HepG2 (cell line): ENCODE results near the gene ALK. TPM values are rescaled to one million over a fixed set of nuclear protein-coding genes. Genes with fewer than 3 reads are reported as not detected.

Experiments
- ATAC-seq: fragments of 200-7000 bp; cut with Tn5 transposase; 3 replicates; pipeline ENCODE4 v1.9.1; 2020; ENCODE audit warnings: mild to moderate bottlenecking, moderate library complexity
- BruUV-seq: library from RNA; stranded (reverse); fragments of 400-500 nt; replicated peaks from 2 replicates; lab custom pipeline; 2021; lab: Mats Ljungman, UMichigan
- CTCF ChIA-PET: fragments of 300-600 bp; formaldehyde crosslinking; extraction: SDS; loops from one replicate; lab custom pipeline; 2021; ENCODE audit warnings: low total read pairs, inconsistent platforms, low intra/inter-chr PET ratio; lab: Yijun Ruan, JAX
- POLR2A ChIA-PET: fragments of 350-600 bp; sonication (Branson Sonifier 250); formaldehyde crosslinking; loops from one replicate; lab custom pipeline; 2020; ENCODE audit warnings: antibody characterized with exemption, inconsistent platforms; lab: Yijun Ruan, JAX
- DNase-seq: peaks from one replicate; pipeline ENCODE4 v3.0.0-alpha.2; 2015; ENCODE audit warnings: low spot score
- FAIRE-seq: peaks from 3 replicates; lab custom pipeline; 2011; peaks lifted over from hg19 to GRCh38; lab: Jason Lieb, UNC
- H2AFZ ChIP-seq: one replicate; pipeline ENCODE4 v1.6.1; 2011; ENCODE audit warnings: low read length, inconsistent platforms
- H3K27ac ChIP-seq: fragments of 300-600 bp; 3 replicates; pipeline ENCODE4 v1.8.0; 2011; ENCODE audit warnings: mixed run types, mild to moderate bottlenecking, mixed read lengths, low read length, inconsistent platforms; ENCODE audit not compliant: insufficient read depth; ENCODE audit errors: extremely low read length
- H3K27me3 ChIP-seq, 2 experiments: fragments of 200-600 bp in 1 of 2; 2 replicates in 1 of 2; 3 replicates in 1 of 2; pipeline versions ENCODE4 v1.6.0 to v1.8.0; 2011; ENCODE audit warnings: low read length in 2 of 2, mild to moderate bottlenecking in 2 of 2, moderate library complexity in 2 of 2, inconsistent platforms in 1 of 2; ENCODE audit not compliant: insufficient read depth in 2 of 2, control insufficient read depth in 1 of 2
- H3K36me3 ChIP-seq, 2 experiments: fragments of 200-600 bp in 1 of 2; replicated peaks in 1 of 2; 2 replicates in 1 of 2; 3 replicates in 1 of 2; pipeline versions ENCODE4 v1.5.1 to v1.8.0; 2011; ENCODE audit warnings: low read length in 2 of 2, inconsistent platforms in 1 of 2; ENCODE audit not compliant: insufficient read depth in 2 of 2, control insufficient read depth in 1 of 2
- H3K4me1 ChIP-seq: 2 replicates; pipeline ENCODE4 v1.5.1; 2012; ENCODE audit warnings: low read length, inconsistent platforms; ENCODE audit not compliant: insufficient read depth
- H3K4me2 ChIP-seq: 2 replicates; pipeline ENCODE4 v1.6.0; 2011; ENCODE audit warnings: low read depth, low read length, inconsistent platforms
- H3K4me3 ChIP-seq, 3 experiments: fragments of 200-600 bp in 1 of 3; sonication (generic), shearing (Covaris generic) in 1 of 3; replicated peaks in 1 of 3; 2 replicates each; pipeline ENCODE4 v1.5.1; 2011 to 2016; ENCODE audit warnings: low read length in 3 of 3, inconsistent platforms in 2 of 3, low read depth in 2 of 3, mild to moderate bottlenecking in 2 of 3, control low read depth in 1 of 3, mixed read lengths in 1 of 3; ENCODE audit not compliant: insufficient read depth in 1 of 3
- H3K79me2 ChIP-seq: one replicate; pipeline ENCODE4 v1.6.1; 2011; ENCODE audit warnings: low read length, inconsistent platforms; ENCODE audit not compliant: insufficient read depth
- H3K9ac ChIP-seq: 2 replicates; pipeline ENCODE4 v1.6.0; 2011; ENCODE audit warnings: mild to moderate bottlenecking, low read depth, low read length, inconsistent platforms; ENCODE audit not compliant: insufficient read depth
- H3K9me3 ChIP-seq: 2 replicates; pipeline ENCODE4 v1.5.1; 2012; ENCODE audit warnings: mild to moderate bottlenecking, low read length
- H4K20me1 ChIP-seq: 2 replicates; pipeline ENCODE4 v1.6.0; 2011; ENCODE audit warnings: inconsistent platforms, mild to moderate bottlenecking, low read length, moderate library complexity; ENCODE audit not compliant: insufficient read depth
- BRD4 ChIP-seq: sonication (generic); formaldehyde crosslinking; IDR thresholded peaks from 2 replicates; pipeline ENCODE4 v1.4.0; 2020; ENCODE audit warnings: missing genetic modification reagents
- CBFB ChIP-seq: sonication (generic); formaldehyde crosslinking; IDR thresholded peaks from 2 replicates; pipeline ENCODE4 v1.4.0; 2020; ENCODE audit warnings: missing genetic modification reagents
- DRAP1 ChIP-seq: IDR thresholded peaks from 2 replicates; pipeline ENCODE4 v1.6.1; 2016; ENCODE audit warnings: missing genetic modification reagents, missing compliant biosample characterization
- ELF4 ChIP-seq: sonication (generic); formaldehyde crosslinking; IDR thresholded peaks from 2 replicates; pipeline ENCODE4 v1.5.0; 2020; ENCODE audit warnings: missing genetic modification reagents, mild to moderate bottlenecking, moderate library complexity, borderline replicate concordance
- FOXA1 ChIP-seq, 2 experiments: fragments of 450-650 bp in 1 of 2; sonication (generic) in 1 of 2; formaldehyde crosslinking in 1 of 2; IDR thresholded peaks; 2 replicates each; pipeline versions ENCODE4 v1.4.0 to v1.6.1; 2016 to 2020; ENCODE audit warnings: missing genetic modification reagents in 1 of 2
- KLF13 ChIP-seq: sonication (generic); formaldehyde crosslinking; IDR thresholded peaks from 2 replicates; pipeline ENCODE4 v1.4.0; 2020; ENCODE audit warnings: mild to moderate bottlenecking, missing genetic modification reagents
- LCORL ChIP-seq, 2 experiments: fragments of 450-650 bp in 1 of 2; sonication (generic) in 1 of 2; formaldehyde crosslinking in 1 of 2; IDR thresholded peaks; 2 replicates each; pipeline versions ENCODE4 v1.5.0 to v1.6.1; 2017 to 2020; ENCODE audit warnings: antibody characterized with exemption in 1 of 2, missing genetic modification reagents in 1 of 2
- MIXL1 ChIP-seq: IDR thresholded peaks from 2 replicates; pipeline ENCODE4 v1.6.1; 2016
- NONO ChIP-seq, 2 experiments: fragments of 450-650 bp in 1 of 2; sonication (generic) in 1 of 2; formaldehyde crosslinking in 1 of 2; IDR thresholded peaks in 1 of 2; conservative IDR thresholded peaks in 1 of 2; 2 replicates each; pipeline versions ENCODE4 v1.6.1 to v1.8.0; 2017 to 2022; ENCODE audit warnings: mild to moderate bottlenecking in 1 of 2, missing genetic modification reagents in 1 of 2, moderate library complexity in 1 of 2
- PCBP2 ChIP-seq: fragments of 200-400 bp; formaldehyde crosslinking; optimal IDR thresholded peaks from 2 replicates; pipeline ENCODE3; 2018; ENCODE audit warnings: low read length, low read depth; ENCODE audit not compliant: poor library complexity, severe bottlenecking
- POLR2AphosphoS2 ChIP-seq: IDR thresholded peaks from 2 replicates; pipeline ENCODE4 v1.6.1; 2011; ENCODE audit warnings: low read depth, low read length, improper control_type of control experiment
- SAP130 ChIP-seq: IDR thresholded peaks from 2 replicates; pipeline ENCODE4 v1.6.1; 2016; ENCODE audit warnings: low read depth
- SNRNP70 ChIP-seq: fragments of 200-400 bp; formaldehyde crosslinking; IDR thresholded peaks from 2 replicates; pipeline ENCODE4 v1.6.1; 2017; ENCODE audit warnings: mild to moderate bottlenecking, low read depth, low read length, moderate library complexity
- SSRP1 ChIP-seq: IDR thresholded peaks from 2 replicates; pipeline ENCODE4 v1.6.1; 2016; ENCODE audit warnings: control low read depth
- TRIM24 ChIP-seq: sonication (generic); formaldehyde crosslinking; IDR thresholded peaks from 2 replicates; pipeline ENCODE4 v1.8.0; 2022; ENCODE audit warnings: mild to moderate bottlenecking, missing genetic modification reagents
- ZBTB20 ChIP-seq: sonication (generic); formaldehyde crosslinking; IDR thresholded peaks from 2 replicates; pipeline ENCODE4 v1.8.1; 2023; ENCODE audit warnings: missing genetic modification reagents, low read depth, mild to moderate bottlenecking, borderline replicate concordance
- ZBTB38 ChIP-seq: sonication (generic); formaldehyde crosslinking; IDR thresholded peaks from 2 replicates; pipeline ENCODE4 v1.5.1; 2020; ENCODE audit warnings: mild to moderate bottlenecking, missing genetic modification reagents
- ZIK1 ChIP-seq: sonication (generic); formaldehyde crosslinking; IDR thresholded peaks from 2 replicates; pipeline ENCODE4 v1.5.0; 2020; ENCODE audit warnings: mild to moderate bottlenecking, low read depth, missing genetic modification reagents, borderline replicate concordance
- ZNF180 ChIP-seq: sonication (generic); formaldehyde crosslinking; IDR thresholded peaks from 2 replicates; pipeline ENCODE4 v1.4.0; 2020; ENCODE audit warnings: low read depth, missing genetic modification reagents, borderline replicate concordance
- ZNF24 ChIP-seq: fragments of 450-650 bp; IDR thresholded peaks from 2 replicates; pipeline ENCODE4 v1.6.1; 2017; ENCODE audit warnings: antibody characterized with exemption, mild to moderate bottlenecking
- ZNF629 ChIP-seq: sonication (generic); formaldehyde crosslinking; conservative IDR thresholded peaks from 2 replicates; pipeline ENCODE4 v1.5.0; 2020; ENCODE audit warnings: missing genetic modification reagents
- ZNF737 ChIP-seq: sonication (generic); formaldehyde crosslinking; IDR thresholded peaks from 2 replicates; pipeline ENCODE4 v1.5.0; 2020; ENCODE audit warnings: missing genetic modification reagents, mild to moderate bottlenecking, borderline replicate concordance
- WGBS: methylation state at CpG from one replicate; pipeline ENCODE4 v1.1.6; 2017; ENCODE audit warnings: low lambda C conversion rate; 5-methylcytosine and 5-hydroxymethylcytosine counted together
- in situ Hi-C: cut with HindIII; loops from 2 replicates; pipeline ENCODE4 v1.10.0; 2017; ENCODE audit warnings: low pct_unique_long_range_greater_than_20kb; ENCODE audit not compliant: extremely low pct_ligation_motif_present
- intact Hi-C: fragments of 100-400 bp; cut with micrococcal nuclease; formaldehyde crosslinking; loops from one replicate; pipeline ENCODE4 v1.10.0; 2022; ENCODE audit not compliant: unreplicated experiment
- polyA plus RNA-seq, 8 experiments: library from polyadenylated mRNA; depleted of rRNA in 3 of 8; stranded (reverse) in 7 of 8; unstranded in 1 of 8; fragments of >200 nt; fragmentation: Illumina TruSeq in 4 of 8; extraction: Trizol in 4 of 8; gene quantifications; 2 replicates each; pipeline versions ENCODE4 v1.2.1 to v1.2.3, GENCODE V29; 2011 to 2016; ENCODE audit warnings: low read depth in 4 of 8, missing spikeins in 1 of 8, mixed read lengths in 1 of 8; ENCODE audit not compliant: insufficient read depth in 1 of 8
- total RNA-seq, 5 experiments: library from RNA; depleted of rRNA; stranded (reverse); fragments of >200 nt; fragmentation: Illumina TruSeq; extraction: Trizol; gene quantifications; 2 replicates each; pipeline ENCODE4 v1.2.3, GENCODE V29; 2016; ENCODE audit warnings: low read depth in 1 of 5
- TF ChIP-seq, protein P1 (sequence below): sonication (generic); formaldehyde crosslinking; IDR thresholded peaks from 2 replicates; pipeline ENCODE4 v1.5.1; 2020; ENCODE audit warnings: missing genetic modification reagents, mild to moderate bottlenecking, borderline replicate concordance

Gene ALK
- total and polyA plus RNA-seq, 2 of the 13 experiments (the other 11 are each of a cell fraction or from before 2014, with no cell fraction given): not detected

DNA sequence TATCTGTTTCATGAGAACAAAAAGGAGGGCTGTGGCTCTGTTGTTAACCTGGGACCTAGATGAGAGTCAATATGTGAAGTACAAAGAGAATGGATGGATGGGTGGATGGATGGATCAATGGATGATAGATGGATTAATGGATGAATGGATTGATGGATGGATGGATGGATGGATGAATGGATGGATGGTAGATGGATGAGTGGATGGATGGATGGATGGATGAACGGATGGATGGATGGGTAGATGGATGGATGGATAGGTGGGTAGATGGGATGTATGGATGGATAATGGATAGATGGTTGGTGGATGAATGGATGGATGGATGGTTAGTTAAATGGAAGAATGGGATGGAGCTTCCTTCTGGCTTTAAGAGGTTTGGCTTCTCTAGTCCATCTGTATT lies 396.7 kb downstream of the ALK start (continued):
- TF ChIP-seq, protein P1, sequence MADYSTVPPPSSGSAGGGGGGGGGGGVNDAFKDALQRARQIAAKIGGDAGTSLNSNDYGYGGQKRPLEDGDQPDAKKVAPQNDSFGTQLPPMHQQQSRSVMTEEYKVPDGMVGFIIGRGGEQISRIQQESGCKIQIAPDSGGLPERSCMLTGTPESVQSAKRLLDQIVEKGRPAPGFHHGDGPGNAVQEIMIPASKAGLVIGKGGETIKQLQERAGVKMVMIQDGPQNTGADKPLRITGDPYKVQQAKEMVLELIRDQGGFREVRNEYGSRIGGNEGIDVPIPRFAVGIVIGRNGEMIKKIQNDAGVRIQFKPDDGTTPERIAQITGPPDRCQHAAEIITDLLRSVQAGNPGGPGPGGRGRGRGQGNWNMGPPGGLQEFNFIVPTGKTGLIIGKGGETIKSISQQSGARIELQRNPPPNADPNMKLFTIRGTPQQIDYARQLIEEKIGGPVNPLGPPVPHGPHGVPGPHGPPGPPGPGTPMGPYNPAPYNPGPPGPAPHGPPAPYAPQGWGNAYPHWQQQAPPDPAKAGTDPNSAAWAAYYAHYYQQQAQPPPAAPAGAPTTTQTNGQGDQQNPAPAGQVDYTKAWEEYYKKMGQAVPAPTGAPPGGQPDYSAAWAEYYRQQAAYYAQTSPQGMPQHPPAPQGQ (CRISPR knock-in tag): no peak
- TF ChIP-seq LCORL (IDR thresholded peaks at IDR 0.05): 0 out of 2 replicates have a peak, but pooled peaks have one; percentile 20
- TF ChIP-seq LCORL (CRISPR knock-in tag; IDR thresholded peaks at IDR 0.05): no peak
- TF ChIP-seq FOXA1 (IDR thresholded peaks at IDR 0.05): 0 out of 2 replicates have a peak, but pooled peaks have one; percentile 36
- no peak for TF ChIP-seq FOXA1 (CRISPR knock-in tag; IDR thresholded peaks at IDR 0.05)
- TF ChIP-seq SAP130 (CRISPR knock-in tag): no peak
- no peak for TF ChIP-seq ZIK1 (CRISPR knock-in tag)
- TF ChIP-seq CBFB (CRISPR knock-in tag): no peak
- no peak for TF ChIP-seq KLF13 (CRISPR knock-in tag)
- peak; percentile 17; the same call in 1 of the 2 replicates for TF ChIP-seq NONO (IDR thresholded peaks at IDR 0.05)
- no peak for TF ChIP-seq NONO (CRISPR knock-in tag; conservative IDR thresholded peaks at IDR 0.05)
- TF ChIP-seq ZNF629: no peak

DNA sequence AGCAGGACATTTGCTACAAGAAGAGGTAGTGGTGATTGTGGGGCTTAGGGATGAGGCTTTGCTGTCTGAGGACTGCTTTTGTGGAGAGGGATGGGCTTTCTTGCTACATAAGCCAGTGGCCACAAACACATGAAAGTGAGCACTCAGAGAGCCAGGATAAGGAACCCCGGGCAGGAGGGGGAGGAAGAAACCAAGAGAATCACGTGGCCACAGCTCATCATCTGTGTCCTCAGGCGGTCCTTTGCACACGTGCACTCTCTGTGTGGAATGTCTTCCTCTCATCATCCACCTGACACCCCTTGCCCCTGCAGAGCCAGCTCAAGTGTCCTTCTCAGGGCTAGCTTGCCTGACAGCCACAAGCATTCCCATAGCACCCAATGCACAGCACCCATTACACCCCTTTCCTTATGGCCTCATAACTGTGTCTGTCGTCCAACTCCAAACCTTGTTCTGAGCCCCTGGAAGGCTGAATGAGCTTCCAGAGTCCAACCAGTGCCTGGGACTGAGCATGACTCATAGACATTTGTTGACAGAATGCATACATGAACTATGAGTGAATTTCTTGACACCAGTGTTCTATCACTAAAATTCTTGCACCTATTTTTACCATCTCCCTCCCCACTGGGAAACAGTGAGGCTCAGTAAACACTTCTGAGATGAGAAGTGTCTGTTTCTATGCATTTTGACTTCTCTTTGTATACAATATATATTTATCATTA lies 398.3 kb downstream of the ALK start:
- Histone ChIP-seq H3K27ac (no peak overlapping the region), H3K4me1 (no peaks in the 10 kb centered on the region), H3K4me2 (no peak overlapping the region), H4K20me1 (no peaks in the 10 kb centered on the region), H3K79me2 (no peaks in the 10 kb centered on the region), H3K27me3 (0 out of 5 replicates have a peak, but pooled peaks cover 0 to 11% of the 10 kb centered on the region in 2 experiments), H2AFZ (no peak overlapping the region), H3K9me3 (no peaks in the 10 kb centered on the region), H3K4me3 (no peak overlapping the region), H3K9ac (no peak overlapping the region), H3K36me3 (no peaks in the 10 kb centered on the region)
- FAIRE-seq (no peak), ATAC-seq (peak; percentile 57; the same call in 2 of the 3 replicates), DNase-seq (no peak)
- ChIA-PET CTCF (no interaction called here), POLR2A (no interaction called here)
- no peak for TF ChIP-seq DRAP1
- no peak for TF ChIP-seq ZNF737 (CRISPR knock-in tag)
- no peak for TF ChIP-seq BRD4 (CRISPR knock-in tag)
- TF ChIP-seq MIXL1: no peak
- no peak for TF ChIP-seq POLR2AphosphoS2
- TF ChIP-seq ZBTB20 (CRISPR knock-in tag): no peak
- TF ChIP-seq ZNF180 (CRISPR knock-in tag): no peak
- no peak for TF ChIP-seq ZBTB38
- no peak for TF ChIP-seq SNRNP70
- no peak for TF ChIP-seq ELF4 (CRISPR knock-in tag)
- no peak for TF ChIP-seq ZNF24
- no peak for TF ChIP-seq PCBP2
- no peak for TF ChIP-seq SSRP1 (CRISPR knock-in tag)
- TF ChIP-seq TRIM24 (CRISPR knock-in tag): no peak
- in situ Hi-C loops (no loop called here), intact Hi-C loops (no loop called here)
- no TSS peak for BruUV-seq
- 6% methylated on average over 5 of the region's 5 CpGs for WGBS
